GM12892 (cell line): ENCODE measurements around the gene PRPF8.

Source experiments
- POLR2A ChIP-seq: IDR thresholded peaks from 2 replicates; pipeline ENCODE4 v1.6.1; 2011; ENCODE audit warnings: low read depth, low read length, control low read depth
- POLR2AphosphoS5 ChIP-seq: IDR thresholded peaks from 2 replicates; pipeline ENCODE4 v1.6.1; 2011; ENCODE audit warnings: low read depth, low read length, control low read depth

DNA sequence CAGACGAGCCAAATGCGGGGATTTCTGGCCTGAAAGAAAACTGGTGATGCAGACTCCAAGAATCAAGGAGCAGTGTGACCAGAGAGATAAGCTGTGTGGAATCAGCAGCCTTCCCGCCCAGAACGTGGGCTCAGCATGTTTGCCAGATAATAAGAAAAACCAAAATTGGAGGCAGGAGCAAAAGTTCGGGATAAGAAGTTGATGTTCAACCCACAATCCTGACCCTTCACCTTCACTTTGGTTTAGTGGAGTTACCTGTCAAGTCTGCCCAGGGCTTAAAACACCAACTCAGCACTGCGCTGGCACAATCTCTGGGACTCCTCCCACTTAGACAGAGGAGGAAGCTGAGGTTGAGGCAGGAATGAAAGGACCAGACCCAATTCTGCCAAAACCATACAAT, 59.1 kb downstream of the PRPF8 start:
- no peak for TF ChIP-seq POLR2A
- no peak for TF ChIP-seq POLR2AphosphoS5
